ENCODE results near the gene TMEM132D.
"Not testable (repeated sequence)": the region's sequence is repeated elsewhere in the genome, so short reads cannot be mapped to it uniquely, and the experiment has no call there.

The TMEM132D gene

DNA sequence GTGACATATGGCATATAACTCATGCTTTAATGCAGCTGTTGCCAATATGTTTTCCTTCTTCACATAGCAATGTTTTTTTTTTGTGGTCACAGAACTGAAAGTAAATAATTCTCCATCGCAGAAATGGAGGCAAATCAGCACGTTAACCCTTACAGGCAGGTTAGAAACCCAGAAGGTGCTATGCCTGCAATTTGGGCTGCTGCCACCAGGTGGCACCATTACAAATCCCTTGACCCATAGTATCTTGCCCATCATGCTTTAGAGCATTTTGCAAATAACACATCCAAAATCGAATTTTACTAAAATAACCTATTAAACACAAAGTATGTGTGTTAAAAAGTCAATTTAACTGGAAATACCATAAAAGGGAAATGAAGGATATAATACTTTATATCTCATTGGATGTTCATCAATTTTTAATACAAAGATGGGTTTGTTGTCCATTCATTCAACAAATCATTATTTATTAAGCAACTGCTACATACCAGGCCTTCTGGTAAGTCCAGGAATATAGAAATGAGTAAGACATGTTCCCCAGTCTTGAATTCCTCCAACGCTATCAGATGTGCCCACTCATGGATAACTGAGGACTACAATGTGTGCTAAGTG is 710.5 kb downstream of the TMEM132D start:
- H3K27ac ChIP-seq (ENCODE audit: low read depth, low read length): no peak overlapping the region
- H3K4me3 ChIP-seq (ENCODE audit: insufficient read depth, low read length, poor library complexity, severe bottlenecking): no peak overlapping the region
- H3K9me3 ChIP-seq (ENCODE audit: insufficient read depth, low read length): no peaks in the 10 kb centered on the region
- no peaks in the 10 kb centered on the region for H3K36me3 ChIP-seq (ENCODE audit: low read length)
- H3K9ac ChIP-seq (ENCODE audit: low read length): no peak overlapping the region
- H3K4me2 ChIP-seq (ENCODE audit: low read depth, low read length, poor library complexity, severe bottlenecking): no peak overlapping the region
- TF ChIP-seq EZH2phosphoT487 (conservative IDR thresholded peaks at IDR 0.05; ENCODE audit: low read length): no peak
- TF ChIP-seq, protein P1, sequence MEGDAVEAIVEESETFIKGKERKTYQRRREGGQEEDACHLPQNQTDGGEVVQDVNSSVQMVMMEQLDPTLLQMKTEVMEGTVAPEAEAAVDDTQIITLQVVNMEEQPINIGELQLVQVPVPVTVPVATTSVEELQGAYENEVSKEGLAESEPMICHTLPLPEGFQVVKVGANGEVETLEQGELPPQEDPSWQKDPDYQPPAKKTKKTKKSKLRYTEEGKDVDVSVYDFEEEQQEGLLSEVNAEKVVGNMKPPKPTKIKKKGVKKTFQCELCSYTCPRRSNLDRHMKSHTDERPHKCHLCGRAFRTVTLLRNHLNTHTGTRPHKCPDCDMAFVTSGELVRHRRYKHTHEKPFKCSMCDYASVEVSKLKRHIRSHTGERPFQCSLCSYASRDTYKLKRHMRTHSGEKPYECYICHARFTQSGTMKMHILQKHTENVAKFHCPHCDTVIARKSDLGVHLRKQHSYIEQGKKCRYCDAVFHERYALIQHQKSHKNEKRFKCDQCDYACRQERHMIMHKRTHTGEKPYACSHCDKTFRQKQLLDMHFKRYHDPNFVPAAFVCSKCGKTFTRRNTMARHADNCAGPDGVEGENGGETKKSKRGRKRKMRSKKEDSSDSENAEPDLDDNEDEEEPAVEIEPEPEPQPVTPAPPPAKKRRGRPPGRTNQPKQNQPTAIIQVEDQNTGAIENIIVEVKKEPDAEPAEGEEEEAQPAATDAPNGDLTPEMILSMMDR (IDR thresholded peaks at IDR 0.05; ENCODE audit: insufficient read depth, low read length, poor library complexity, severe bottlenecking): peak; percentile 91
- H2AFZ ChIP-seq (ENCODE audit: low read depth, low read length, severe bottlenecking): no peak overlapping the region
- H3F3A ChIP-seq (ENCODE audit: insufficient read depth): no peaks in the 10 kb centered on the region
- no peaks in the 10 kb centered on the region for H3K9me2 ChIP-seq (replicated peaks; ENCODE audit: insufficient read depth, low read length)
- no peaks in the 10 kb centered on the region for H4K20me1 ChIP-seq (ENCODE audit: low read depth, low read length)
- no peaks in the 10 kb centered on the region for H3K27me3 ChIP-seq (ENCODE audit: low read length)
- H3K79me2 ChIP-seq (ENCODE audit: insufficient read depth, low read length): no peaks in the 10 kb centered on the region

DNA sequence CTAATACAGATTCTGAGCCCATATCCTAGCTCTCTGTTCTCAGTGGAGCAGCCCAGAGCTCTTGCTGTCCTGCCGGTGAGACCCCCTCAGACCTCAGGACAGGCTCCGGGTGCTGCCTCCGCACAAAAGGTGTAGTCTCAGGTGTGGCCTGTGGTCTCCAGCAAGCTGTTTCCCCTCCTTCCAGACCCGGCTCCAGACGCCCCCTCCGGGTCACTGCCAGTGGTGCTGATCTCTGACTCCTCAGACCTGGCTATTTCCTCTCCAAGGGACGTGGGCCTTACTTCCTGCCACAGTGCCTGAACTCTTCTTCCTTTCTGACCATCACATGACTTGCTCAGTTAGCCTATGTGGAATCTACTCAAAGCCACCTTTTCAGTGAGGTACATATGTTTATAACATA is 713.0 kb downstream of the TMEM132D start:
- H3K4me3 ChIP-seq (ENCODE audit: insufficient read depth, low read length, poor library complexity, severe bottlenecking): no peak overlapping the region
- H3K9me2 ChIP-seq (replicated peaks; ENCODE audit: insufficient read depth, low read length): no peaks in the 10 kb centered on the region
- H3K9ac ChIP-seq (ENCODE audit: low read length): no peak overlapping the region
- H3K79me2 ChIP-seq (ENCODE audit: insufficient read depth, low read length): no peaks in the 10 kb centered on the region
- TF ChIP-seq EZH2phosphoT487 (conservative IDR thresholded peaks at IDR 0.05; ENCODE audit: low read length): no peak
- TF ChIP-seq, protein P1 (IDR thresholded peaks at IDR 0.05; ENCODE audit: insufficient read depth, low read length, poor library complexity, severe bottlenecking): no peak
- H2AFZ ChIP-seq (ENCODE audit: low read depth, low read length, severe bottlenecking): no peak overlapping the region
- no peaks in the 10 kb centered on the region for H3K9me3 ChIP-seq (ENCODE audit: insufficient read depth, low read length)
- no peak overlapping the region for H3K27ac ChIP-seq (ENCODE audit: low read depth, low read length)
- H3K27me3 ChIP-seq (ENCODE audit: low read length): no peaks in the 10 kb centered on the region
- H3F3A ChIP-seq (ENCODE audit: insufficient read depth): no peaks in the 10 kb centered on the region
- no peak overlapping the region for H3K4me2 ChIP-seq (ENCODE audit: low read depth, low read length, poor library complexity, severe bottlenecking)
- H4K20me1 ChIP-seq (ENCODE audit: low read depth, low read length): no peaks in the 10 kb centered on the region
- no peaks in the 10 kb centered on the region for H3K36me3 ChIP-seq (ENCODE audit: low read length)

DNA sequence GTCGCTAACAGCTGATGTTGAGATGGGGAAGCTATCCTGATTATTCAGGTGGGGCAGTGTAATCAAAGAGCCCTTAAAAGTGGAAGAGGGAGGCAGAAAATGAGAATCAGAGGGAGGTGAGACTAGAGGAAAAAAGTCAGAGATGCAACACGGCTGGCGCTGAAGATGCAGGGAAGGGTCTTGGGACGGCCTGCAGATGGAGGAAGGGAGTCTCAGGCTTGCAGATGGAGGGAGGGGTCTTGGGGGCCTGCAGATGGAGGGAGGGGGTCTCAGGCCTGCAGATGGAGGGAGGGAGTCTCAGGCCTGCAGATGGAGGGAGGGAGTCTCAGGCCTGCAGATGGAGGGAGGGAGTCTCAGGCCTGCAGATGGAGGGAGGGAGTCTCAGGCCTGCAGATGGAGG is 713.9 kb downstream of the TMEM132D start:
- not testable (repeated sequence) for H3K9me3 ChIP-seq (ENCODE audit: insufficient read depth, low read length); H3K79me2 ChIP-seq (ENCODE audit: insufficient read depth, low read length); H3F3A ChIP-seq (ENCODE audit: insufficient read depth); H3K36me3 ChIP-seq (ENCODE audit: low read length); H3K4me2 ChIP-seq (ENCODE audit: low read depth, low read length, poor library complexity, severe bottlenecking); H3K9ac ChIP-seq (ENCODE audit: low read length); H3K27me3 ChIP-seq (ENCODE audit: low read length); H3K27ac ChIP-seq (ENCODE audit: low read depth, low read length); H3K9me2 ChIP-seq (replicated peaks; ENCODE audit: insufficient read depth, low read length); H4K20me1 ChIP-seq (ENCODE audit: low read depth, low read length); H2AFZ ChIP-seq (ENCODE audit: low read depth, low read length, severe bottlenecking); H3K4me3 ChIP-seq (ENCODE audit: insufficient read depth, low read length, poor library complexity, severe bottlenecking)

DNA sequence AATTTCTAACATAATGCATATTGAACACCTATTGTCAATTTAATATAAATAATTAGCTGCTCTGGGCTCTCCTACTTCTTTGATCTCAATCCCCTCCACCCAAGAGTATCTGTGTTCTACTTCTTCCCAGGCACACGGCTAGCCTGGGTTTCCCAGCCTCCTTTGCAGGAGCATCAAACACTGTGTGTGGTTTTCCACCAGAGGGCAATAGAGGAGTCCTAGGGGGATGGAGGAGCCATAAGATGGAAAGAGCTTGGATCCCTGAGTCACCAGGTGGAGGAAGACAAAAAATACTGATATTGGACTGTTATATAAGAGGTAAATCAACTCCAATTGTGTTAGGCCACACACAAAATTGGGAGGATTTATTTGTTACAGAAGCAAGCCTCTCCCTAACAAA is 716.9 kb downstream of the TMEM132D start:
- no peak overlapping the region for H3K9ac ChIP-seq (ENCODE audit: low read length)
- H3K27ac ChIP-seq (ENCODE audit: low read depth, low read length): no peak overlapping the region
- H3K4me3 ChIP-seq (ENCODE audit: insufficient read depth, low read length, poor library complexity, severe bottlenecking): no peak overlapping the region
- H2AFZ ChIP-seq (ENCODE audit: low read depth, low read length, severe bottlenecking): no peak overlapping the region
- no peaks in the 10 kb centered on the region for H3K9me2 ChIP-seq (replicated peaks; ENCODE audit: insufficient read depth, low read length)
- H3K27me3 ChIP-seq (ENCODE audit: low read length): no peaks in the 10 kb centered on the region
- no peaks in the 10 kb centered on the region for H3K79me2 ChIP-seq (ENCODE audit: insufficient read depth, low read length)
- no peaks in the 10 kb centered on the region for H4K20me1 ChIP-seq (ENCODE audit: low read depth, low read length)
- H3F3A ChIP-seq (ENCODE audit: insufficient read depth): no peaks in the 10 kb centered on the region
- no peaks in the 10 kb centered on the region for H3K9me3 ChIP-seq (ENCODE audit: insufficient read depth, low read length)
- TF ChIP-seq EZH2phosphoT487 (conservative IDR thresholded peaks at IDR 0.05; ENCODE audit: low read length): no peak
- TF ChIP-seq, protein P1 (IDR thresholded peaks at IDR 0.05; ENCODE audit: insufficient read depth, low read length, poor library complexity, severe bottlenecking): no peak
- H3K36me3 ChIP-seq (ENCODE audit: low read length): no peaks in the 10 kb centered on the region
- H3K4me2 ChIP-seq (ENCODE audit: low read depth, low read length, poor library complexity, severe bottlenecking): no peak overlapping the region

All from SU-DHL-6 (cell line).